ENCODE results near the gene ABCF3. TPM values are rescaled to one million over a fixed set of nuclear protein-coding genes. Genes with fewer than 3 reads are reported as not detected.

ABCF3 gene
- total and polyA plus RNA-seq, 2 of the 13 experiments (the other 11 are each of a cell fraction or from before 2014, with no cell fraction given), result 38.8 to 46.5 TPM

GRCh38 chr3:184236636-184237035 lies 50.6 kb downstream of the ABCF3 start:
- Histone ChIP-seq H3K27me3 (ENCODE audit: control insufficient read depth in 1 of 2, insufficient read depth in 2 of 2, low read length in 2 of 2) (peaks cover 10 to 72% of the 10 kb centered on the region in 2 experiments; a peak in 4 of 5 replicates), H3K36me3 (replicated peaks in 1 of 2; ENCODE audit: control insufficient read depth in 1 of 2, insufficient read depth in 2 of 2, low read length in 2 of 2) (no peaks in the 10 kb centered on the region), H3K4me3 (replicated peaks in 1 of 3; ENCODE audit: insufficient read depth in 1 of 3, low read depth in 2 of 3, low read length in 3 of 3) (no peak overlapping the region), H3K27ac (ENCODE audit: extremely low read length, insufficient read depth, low read length) (no peak overlapping the region), H3K4me1 (ENCODE audit: insufficient read depth, low read length) (peaks cover 10% of the 10 kb centered on the region), H3K9me3 (ENCODE audit: low read length) (no peaks in the 10 kb centered on the region), H3K4me2 (ENCODE audit: low read depth, low read length) (no peak overlapping the region), H3K79me2 (ENCODE audit: insufficient read depth, low read length) (no peaks in the 10 kb centered on the region), H3K9ac (ENCODE audit: insufficient read depth, low read depth, low read length) (no peak overlapping the region), H2AFZ (ENCODE audit: low read length) (no peak overlapping the region), H4K20me1 (ENCODE audit: insufficient read depth, low read length) (peaks cover 4% of the 10 kb centered on the region)
- BruUV-seq (replicated peaks), result no TSS peak
- ChIA-PET POLR2A (no interaction called here), CTCF (ENCODE audit: low intra/inter-chr PET ratio, low total read pairs) (no interaction called here)
- DNase-seq (ENCODE audit: low spot score), result no peak
- TF ChIP-seq ZKSCAN5 (CRISPR knock-in tag; IDR thresholded peaks at IDR 0.05) (no peak), RELA (CRISPR knock-in tag; IDR thresholded peaks at IDR 0.05) (no peak), ZSCAN20 (CRISPR knock-in tag; IDR thresholded peaks at IDR 0.05; ENCODE audit: borderline replicate concordance) (no peak), ZNF431 (CRISPR knock-in tag; IDR thresholded peaks at IDR 0.05; ENCODE audit: borderline replicate concordance, low read depth) (no peak), TAF15 (IDR thresholded peaks at IDR 0.05; ENCODE audit: low read depth, low read length, poor library complexity, severe bottlenecking) (no peak), ZNF124 (CRISPR knock-in tag; IDR thresholded peaks at IDR 0.05) (no peak), ARID4A (CRISPR knock-in tag; IDR thresholded peaks at IDR 0.05; ENCODE audit: borderline replicate concordance) (no peak), NCOR1 (IDR thresholded peaks at IDR 0.05; ENCODE audit: borderline replicate concordance, low read length) (no peak)
- no peak for FAIRE-seq
- ATAC-seq, result no peak
- in situ Hi-C loops (cut with HindIII; ENCODE audit: extremely low pct_ligation_motif_present, low pct_unique_long_range_greater_than_20kb), result no loop called here
- intact Hi-C loops (cut with micrococcal nuclease; ENCODE audit: unreplicated experiment), result no loop called here
- 6% methylated on average over 2 of the region's 3 CpGs for WGBS (ENCODE audit: low lambda C conversion rate)

Data from HepG2 (cell line).